Karpas-422 (cell line): Measurements from ENCODE around the gene NECAB3. TPM values are rescaled to one million over a fixed set of nuclear protein-coding genes. Genes with fewer than 3 reads are reported as not detected.
A peak's percentile ranks its signal among the peaks of the same experiment; 100 is the strongest.

Source experiments
- DNase-seq: peaks from one replicate; pipeline ENCODE4 v3.0.0-alpha.2; 2015
- H2AFZ ChIP-seq: fragments of 200-600 bp; sonication (generic); 2 replicates; pipeline ENCODE4 v1.6.1; 2014; ENCODE audit warnings: antibody characterized with exemption, low read length, mixed read lengths
- H3K27ac ChIP-seq: fragments of 200-600 bp; sonication (generic); 2 replicates; pipeline ENCODE4 v1.5.1; 2014; ENCODE audit warnings: mild to moderate bottlenecking, low read length, moderate library complexity
- H3K27me3 ChIP-seq: fragments of 200-600 bp; sonication (generic); 2 replicates; pipeline ENCODE4 v1.6.1; 2014; ENCODE audit warnings: low read length, mixed read lengths
- H3K36me3 ChIP-seq: fragments of 200-600 bp; sonication (generic); 2 replicates; pipeline ENCODE4 v1.6.1; 2014; ENCODE audit warnings: low read length, mixed read lengths; ENCODE audit not compliant: insufficient read depth
- H3K4me1 ChIP-seq: fragments of 200-600 bp; sonication (generic); 2 replicates; pipeline ENCODE4 v1.6.1; 2014; ENCODE audit warnings: mild to moderate bottlenecking, low read length, mixed read lengths
- H3K4me2 ChIP-seq: fragments of 200-600 bp; sonication (generic); 2 replicates; pipeline ENCODE4 v1.6.1; 2014; ENCODE audit warnings: low read length, low read depth, mild to moderate bottlenecking; ENCODE audit not compliant: poor library complexity, severe bottlenecking
- H3K4me3 ChIP-seq: fragments of 200-600 bp; sonication (generic); 2 replicates; pipeline ENCODE4 v1.5.1; 2014; ENCODE audit warnings: mild to moderate bottlenecking, antibody characterized with exemption, low read length, mixed read lengths
- H3K79me2 ChIP-seq: fragments of 200-600 bp; sonication (generic); 2 replicates; pipeline ENCODE4 v1.6.1; 2014; ENCODE audit warnings: mild to moderate bottlenecking, low read length, mixed read lengths
- H3K9ac ChIP-seq: fragments of 200-600 bp; sonication (generic); 2 replicates; pipeline ENCODE4 v1.6.0; 2014; ENCODE audit warnings: low read length
- H3K9me2 ChIP-seq: fragments of 200-600 bp; sonication (generic), shearing (Covaris generic); replicated peaks from 2 replicates; pipeline ENCODE4 v1.6.0; 2014; ENCODE audit warnings: mild to moderate bottlenecking, low read length, moderate library complexity; ENCODE audit not compliant: insufficient read depth
- H3K9me3 ChIP-seq: fragments of 300-700, 200-600 bp; sonication (generic); 2 replicates; pipeline ENCODE4 v1.6.1; 2014; ENCODE audit warnings: low read length, mixed read lengths
- H4K20me1 ChIP-seq: fragments of 200-600 bp; sonication (generic); 2 replicates; pipeline ENCODE4 v1.6.1; 2014; ENCODE audit warnings: mild to moderate bottlenecking, antibody characterized with exemption, low read length, low read depth; ENCODE audit not compliant: insufficient read depth
- total RNA-seq: library from RNA; depleted of rRNA; stranded (reverse); fragments of >200 nt; shearing (Covaris generic); gene quantifications from 2 replicates; pipeline ENCODE4 v1.2.3, GENCODE V29; 2014; ENCODE audit warnings: low replicate concordance

NECAB3 gene
- total RNA-seq, 1 experiment from 2014 or later: 38.2 TPM

- peak; percentile 96 for DNase-seq
- H4K20me1 ChIP-seq: peaks cover 14% of the 10 kb centered on the region; the same call in 1 of the 2 replicates
- H3K27me3 ChIP-seq: no peaks in the 10 kb centered on the region
- H3K4me2 ChIP-seq: peak overlapping the region; percentile 91
- H3K27ac ChIP-seq: peak overlapping the region; percentile 98
- peak overlapping the region; percentile 89 for H3K9ac ChIP-seq
- H3K4me3 ChIP-seq: peak overlapping the region; percentile 73
- peaks cover 45% of the 10 kb centered on the region for H3K79me2 ChIP-seq
- H3K9me3 ChIP-seq: no peaks in the 10 kb centered on the region
- H2AFZ ChIP-seq: no peak overlapping the region
- no peaks in the 10 kb centered on the region for H3K36me3 ChIP-seq
- peaks cover 56% of the 10 kb centered on the region for H3K4me1 ChIP-seq
- H3K9me2 ChIP-seq: no peaks in the 10 kb centered on the region
Observed at GRCh38 chr20:33685328-33686099, 11.3 kb upstream of the NECAB3 start.

- peak overlapping the region; percentile 89 for H3K9ac ChIP-seq
Observed at GRCh38 chr20:33684533-33685327, 10.5 kb upstream of the NECAB3 start.

GRCh38 chr20:33681728-33682353 lies 7.6 kb upstream of the NECAB3 start:
- H4K20me1 ChIP-seq: peaks cover 14% of the 10 kb centered on the region; the same call in 1 of the 2 replicates
- H3K9me3 ChIP-seq: no peaks in the 10 kb centered on the region
- H3K27me3 ChIP-seq: no peaks in the 10 kb centered on the region
- H3K4me2 ChIP-seq: peak overlapping the region; percentile 57
- peak overlapping the region; percentile 92 for H3K27ac ChIP-seq
- H3K4me1 ChIP-seq: peaks cover 64% of the 10 kb centered on the region
- no peaks in the 10 kb centered on the region for H3K9me2 ChIP-seq
- peaks cover 51% of the 10 kb centered on the region for H3K79me2 ChIP-seq
- 0 out of 2 replicates have a peak overlapping the region, but pooled peaks have one; percentile 2 for H3K4me3 ChIP-seq
- H2AFZ ChIP-seq: no peak overlapping the region
- peak overlapping the region; percentile 66 for H3K9ac ChIP-seq
- no peak for DNase-seq
- no peaks in the 10 kb centered on the region for H3K36me3 ChIP-seq

More at GRCh38 chr20:33684533-33685327, 10.5 kb upstream of the NECAB3 start:
- Histone ChIP-seq H3K27me3 (no peaks in the 10 kb centered on the region), H3K79me2 (peaks cover 51% of the 10 kb centered on the region), H4K20me1 (peaks cover 14% of the 10 kb centered on the region; the same call in 1 of the 2 replicates), H2AFZ (no peak overlapping the region), H3K9me2 (no peaks in the 10 kb centered on the region), H3K4me3 (peak overlapping the region; percentile 73), H3K9me3 (no peaks in the 10 kb centered on the region), H3K27ac (peak overlapping the region; percentile 98), H3K4me2 (peak overlapping the region; percentile 91), H3K36me3 (no peaks in the 10 kb centered on the region), H3K4me1 (peaks cover 59% of the 10 kb centered on the region)
- peak; percentile 61 for DNase-seq

- H3K79me2 ChIP-seq: peaks cover 51% of the 10 kb centered on the region
- H3K36me3 ChIP-seq: no peaks in the 10 kb centered on the region
- no peak for DNase-seq
- H3K27me3 ChIP-seq: no peaks in the 10 kb centered on the region
- peak overlapping the region; percentile 92 for H3K27ac ChIP-seq
- H2AFZ ChIP-seq: no peak overlapping the region
- no peaks in the 10 kb centered on the region for H3K9me3 ChIP-seq
- no peaks in the 10 kb centered on the region for H3K9me2 ChIP-seq
- no peak overlapping the region for H3K4me3 ChIP-seq
- peaks cover 61% of the 10 kb centered on the region for H3K4me1 ChIP-seq
- H3K4me2 ChIP-seq: peak overlapping the region; percentile 57
- H4K20me1 ChIP-seq: peaks cover 14% of the 10 kb centered on the region; the same call in 1 of the 2 replicates
- peak overlapping the region; percentile 66 for H3K9ac ChIP-seq
Observed at GRCh38 chr20:33681288-33681687, 7.1 kb upstream of the NECAB3 start.

- Histone ChIP-seq H3K9me2 (no peaks in the 10 kb centered on the region), H3K4me1 (peaks cover 63% of the 10 kb centered on the region), H3K36me3 (no peaks in the 10 kb centered on the region), H3K4me3 (peak overlapping the region; percentile 39; the same call in 1 of the 2 replicates), H3K27me3 (no peaks in the 10 kb centered on the region), H3K79me2 (peaks cover 51% of the 10 kb centered on the region), H3K27ac (peak overlapping the region; percentile 92), H4K20me1 (peaks cover 14% of the 10 kb centered on the region; the same call in 1 of the 2 replicates), H2AFZ (no peak overlapping the region), H3K9me3 (no peaks in the 10 kb centered on the region), H3K4me2 (peak overlapping the region; percentile 57), H3K9ac (peak overlapping the region; percentile 66)
- no peak for DNase-seq
Observed at GRCh38 chr20:33680686-33681085, 6.5 kb upstream of the NECAB3 start.

- Histone ChIP-seq H3K9ac (peak overlapping the region; percentile 66), H3K27me3 (no peaks in the 10 kb centered on the region), H3K36me3 (no peaks in the 10 kb centered on the region), H3K27ac (peak overlapping the region; percentile 92), H2AFZ (no peak overlapping the region), H3K4me1 (peaks cover 68% of the 10 kb centered on the region), H4K20me1 (peaks cover 12% of the 10 kb centered on the region; the same call in 1 of the 2 replicates), H3K4me2 (peak overlapping the region; percentile 57), H3K9me3 (no peaks in the 10 kb centered on the region), H3K4me3 (peak overlapping the region; percentile 39; the same call in 1 of the 2 replicates), H3K79me2 (peaks cover 48% of the 10 kb centered on the region), H3K9me2 (no peaks in the 10 kb centered on the region)
- DNase-seq: peak; percentile 91
Observed at GRCh38 chr20:33679758-33680485, 5.7 kb upstream of the NECAB3 start.

- no peaks in the 10 kb centered on the region for H3K9me3 ChIP-seq
- peak overlapping the region; percentile 92 for H3K27ac ChIP-seq
- peaks cover 64% of the 10 kb centered on the region for H3K4me1 ChIP-seq
Observed at GRCh38 chr20:33677991-33678702, 3.9 kb upstream of the NECAB3 start.

More at GRCh38 chr20:33677991-33678702, 3.9 kb upstream of the NECAB3 start:
- H2AFZ ChIP-seq: no peak overlapping the region
- no peak overlapping the region for H3K9ac ChIP-seq
- H3K9me2 ChIP-seq: no peaks in the 10 kb centered on the region
- H3K36me3 ChIP-seq: no peaks in the 10 kb centered on the region
- no peaks in the 10 kb centered on the region for H4K20me1 ChIP-seq
- no peak overlapping the region for H3K4me2 ChIP-seq
- no peak overlapping the region for H3K4me3 ChIP-seq
- peaks cover 40% of the 10 kb centered on the region for H3K79me2 ChIP-seq
- H3K27me3 ChIP-seq: no peaks in the 10 kb centered on the region
- no peak for DNase-seq
